GM12801 (cell line): ENCODE results near the gene AFDN.

Source experiments
- TF ChIP-seq, protein P1 (sequence below): IDR thresholded peaks from one replicate; pipeline ENCODE4 v1.5.1; 2011; ENCODE audit warnings: control low read depth; ENCODE audit not compliant: insufficient read length; ENCODE audit errors: extremely low read depth

Gene AFDN

DNA sequence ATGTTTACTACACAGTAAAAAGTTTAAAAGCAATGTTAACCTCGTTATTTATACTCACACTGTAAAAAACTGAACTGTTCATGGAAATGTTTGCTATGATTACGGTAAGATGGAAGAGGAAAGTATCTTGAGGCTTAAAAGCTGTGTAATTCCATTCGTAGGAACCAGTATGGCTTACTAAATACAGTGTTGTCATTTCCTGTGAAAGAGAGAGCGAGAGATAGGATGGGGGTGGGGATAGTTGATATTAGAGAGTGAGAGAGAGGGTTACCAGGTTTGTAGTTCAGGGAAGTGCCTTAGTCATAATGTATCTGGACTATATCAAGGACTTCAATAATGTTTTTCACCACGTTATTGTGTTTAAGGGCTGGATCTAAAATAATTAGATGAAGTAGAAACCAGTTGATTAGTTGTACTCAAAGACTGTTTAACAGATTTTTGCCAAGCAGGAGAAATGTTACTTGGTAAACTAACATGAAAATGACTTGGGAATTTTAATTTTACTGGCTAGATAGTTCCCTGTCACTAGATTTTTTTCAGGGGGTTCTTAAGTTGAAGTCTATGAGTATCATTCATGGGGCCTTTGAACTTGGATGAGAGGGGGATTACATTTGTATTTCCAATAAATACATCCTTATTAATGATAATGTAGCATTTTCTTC is 30.4 kb downstream of the AFDN start:
- TF ChIP-seq, protein P1, sequence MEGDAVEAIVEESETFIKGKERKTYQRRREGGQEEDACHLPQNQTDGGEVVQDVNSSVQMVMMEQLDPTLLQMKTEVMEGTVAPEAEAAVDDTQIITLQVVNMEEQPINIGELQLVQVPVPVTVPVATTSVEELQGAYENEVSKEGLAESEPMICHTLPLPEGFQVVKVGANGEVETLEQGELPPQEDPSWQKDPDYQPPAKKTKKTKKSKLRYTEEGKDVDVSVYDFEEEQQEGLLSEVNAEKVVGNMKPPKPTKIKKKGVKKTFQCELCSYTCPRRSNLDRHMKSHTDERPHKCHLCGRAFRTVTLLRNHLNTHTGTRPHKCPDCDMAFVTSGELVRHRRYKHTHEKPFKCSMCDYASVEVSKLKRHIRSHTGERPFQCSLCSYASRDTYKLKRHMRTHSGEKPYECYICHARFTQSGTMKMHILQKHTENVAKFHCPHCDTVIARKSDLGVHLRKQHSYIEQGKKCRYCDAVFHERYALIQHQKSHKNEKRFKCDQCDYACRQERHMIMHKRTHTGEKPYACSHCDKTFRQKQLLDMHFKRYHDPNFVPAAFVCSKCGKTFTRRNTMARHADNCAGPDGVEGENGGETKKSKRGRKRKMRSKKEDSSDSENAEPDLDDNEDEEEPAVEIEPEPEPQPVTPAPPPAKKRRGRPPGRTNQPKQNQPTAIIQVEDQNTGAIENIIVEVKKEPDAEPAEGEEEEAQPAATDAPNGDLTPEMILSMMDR: no peak

DNA sequence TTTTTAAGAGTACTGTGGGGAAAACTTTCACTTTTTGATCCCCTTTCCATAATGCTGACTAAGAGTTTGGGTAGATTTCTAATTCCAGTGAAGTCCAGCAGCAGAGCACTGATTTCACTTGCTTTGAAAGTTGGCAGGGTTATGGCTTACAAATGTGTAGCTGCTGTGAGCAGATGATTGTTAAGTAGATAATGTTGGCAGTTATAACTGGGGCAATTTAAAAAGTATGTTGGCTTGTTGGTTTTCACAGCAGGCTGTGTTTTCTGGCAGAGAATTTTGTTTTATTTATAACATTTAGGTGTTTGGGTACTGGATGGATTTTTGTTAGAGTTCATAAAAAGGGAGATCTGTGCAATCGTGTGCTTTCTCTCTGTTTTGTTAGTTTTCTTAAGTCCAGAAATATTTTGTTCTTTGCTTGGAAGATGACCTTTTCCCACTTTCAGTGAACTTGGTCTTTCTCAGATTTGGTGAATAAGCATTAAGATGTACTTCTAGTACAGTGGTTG is 31.4 kb downstream of the AFDN start:
- TF ChIP-seq, protein P1: no peak

DNA sequence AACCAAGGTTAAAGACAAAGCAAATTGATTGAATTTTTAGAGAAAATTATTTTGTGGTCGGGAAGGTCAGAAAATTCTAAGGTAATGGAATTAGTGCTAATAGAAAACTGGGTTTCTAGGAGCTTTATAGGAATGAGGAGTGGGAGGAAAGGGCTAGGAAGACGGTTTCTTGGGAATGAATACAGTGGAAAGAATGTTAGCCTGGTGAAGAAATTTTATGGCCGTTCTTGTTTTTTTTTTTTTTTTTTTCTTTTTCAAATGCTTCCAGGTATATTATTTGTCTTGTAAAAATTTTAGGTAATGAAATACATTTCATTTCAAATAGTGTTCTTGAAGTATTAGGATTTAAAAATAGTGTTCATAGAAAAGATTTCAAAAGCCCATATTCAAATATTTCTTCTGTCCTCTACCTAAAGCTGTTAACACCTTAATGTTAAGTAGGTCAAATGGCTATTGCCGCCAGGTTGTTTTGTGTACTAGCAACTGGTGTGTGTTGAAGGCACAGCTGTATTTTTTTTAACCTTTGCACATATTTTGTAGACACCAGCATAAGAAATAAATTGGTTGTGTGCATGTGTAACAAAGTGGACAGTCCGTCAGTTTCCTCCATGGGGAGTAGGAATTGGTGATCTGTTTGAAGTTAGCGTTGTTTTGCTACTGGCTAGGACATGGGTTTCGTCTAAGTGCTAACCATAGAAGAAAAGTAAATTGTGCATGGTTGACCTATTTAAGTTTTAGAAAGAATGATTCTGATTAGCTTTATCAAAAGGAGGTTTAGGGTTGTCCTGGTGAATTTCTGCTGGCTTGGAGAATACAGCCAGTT is 32.3 kb downstream of the AFDN start:
- TF ChIP-seq, protein P1: no peak

DNA sequence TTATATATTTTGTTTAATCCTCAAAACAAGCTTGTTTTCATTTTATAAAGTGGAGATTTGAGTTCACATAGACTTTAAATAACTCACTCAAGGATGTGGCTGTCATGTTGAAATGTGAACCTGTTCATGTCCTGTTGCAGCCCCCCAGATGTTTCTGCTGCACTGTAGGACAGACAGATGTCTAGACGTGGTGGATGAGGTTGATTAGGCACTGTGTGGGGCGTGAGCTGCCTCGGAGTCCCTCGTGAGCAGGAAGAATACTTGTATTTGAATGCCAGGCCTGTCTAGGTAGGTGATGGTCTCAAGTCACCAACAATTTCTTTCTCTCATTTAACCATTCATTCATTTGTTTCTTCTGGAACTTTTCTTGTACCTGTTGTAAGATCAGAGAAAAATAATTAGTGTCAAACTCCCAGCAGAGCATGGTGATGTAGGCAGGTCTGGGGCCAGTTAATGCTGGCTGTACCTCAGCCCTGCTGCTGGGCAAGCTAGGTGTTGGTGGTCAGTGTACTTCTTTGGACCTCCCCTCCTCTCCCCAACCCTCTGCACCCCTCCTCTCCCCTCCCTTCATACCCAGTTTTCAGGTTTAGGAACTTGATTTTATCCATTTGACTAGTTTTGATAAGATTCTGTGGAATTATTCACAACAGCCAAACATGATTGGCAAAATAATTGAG is 34.0 kb downstream of the AFDN start:
- TF ChIP-seq, protein P1: no peak

DNA sequence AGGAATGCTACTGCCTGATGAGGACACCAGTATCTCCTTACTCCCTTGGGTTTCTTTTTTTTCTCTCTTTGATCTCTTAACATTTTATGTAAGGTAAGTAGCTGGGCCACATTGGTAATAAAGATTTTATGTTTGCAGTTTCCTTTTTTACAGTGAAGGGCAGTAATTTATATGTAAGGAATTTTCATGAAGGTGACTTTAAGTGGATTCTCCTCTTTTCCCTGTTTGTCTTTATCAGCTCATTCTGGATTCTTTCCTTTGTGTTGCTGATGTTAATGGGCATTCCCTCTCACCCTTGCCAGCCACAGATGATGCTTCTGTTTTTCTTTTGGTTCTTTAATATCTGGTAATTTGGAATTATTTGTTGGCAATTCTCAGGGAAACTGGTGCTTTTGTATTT is 34.7 kb downstream of the AFDN start:
- TF ChIP-seq, protein P1: no peak

DNA sequence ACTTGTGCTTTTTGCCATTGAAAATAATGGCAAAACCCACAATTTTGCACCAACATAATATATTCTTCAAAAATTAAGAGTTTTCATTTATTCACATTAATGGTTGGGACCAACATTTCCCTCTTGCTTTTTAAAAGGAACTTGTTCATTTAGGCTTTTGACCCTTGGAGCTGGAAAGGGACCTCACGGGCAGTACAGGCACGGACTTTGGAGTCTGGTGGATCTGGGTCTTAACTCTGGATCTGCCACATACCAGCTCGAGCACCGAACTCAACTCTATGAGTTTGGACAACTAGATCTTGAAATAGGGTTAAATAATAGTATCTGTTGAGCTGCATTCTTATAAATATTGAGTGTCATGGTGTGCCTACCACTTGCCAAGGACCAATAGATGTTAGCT is 37.2 kb downstream of the AFDN start:
- TF ChIP-seq, protein P1: no peak

DNA sequence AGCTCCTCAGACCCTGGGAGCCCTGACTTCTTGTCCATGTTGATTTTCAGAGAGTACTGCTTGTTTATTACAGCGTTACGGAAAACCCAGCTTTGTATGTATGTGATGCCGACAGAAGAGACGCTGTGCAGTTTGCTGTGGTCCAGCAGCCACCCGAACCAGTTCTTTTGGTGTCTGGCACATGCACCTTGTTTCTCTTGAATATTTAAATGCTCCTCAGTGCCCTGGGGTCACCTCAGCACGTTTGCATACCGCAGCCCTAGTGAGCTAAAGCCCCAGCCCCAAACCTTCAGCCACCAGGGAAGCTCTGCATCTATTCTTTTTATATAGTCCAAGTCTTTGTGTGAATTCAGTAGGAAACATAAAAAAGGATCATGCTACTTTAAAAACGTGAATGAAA is 39.9 kb downstream of the AFDN start:
- TF ChIP-seq, protein P1: no peak
